Measurements from ENCODE around the gene SPOCD1.

DNA sequence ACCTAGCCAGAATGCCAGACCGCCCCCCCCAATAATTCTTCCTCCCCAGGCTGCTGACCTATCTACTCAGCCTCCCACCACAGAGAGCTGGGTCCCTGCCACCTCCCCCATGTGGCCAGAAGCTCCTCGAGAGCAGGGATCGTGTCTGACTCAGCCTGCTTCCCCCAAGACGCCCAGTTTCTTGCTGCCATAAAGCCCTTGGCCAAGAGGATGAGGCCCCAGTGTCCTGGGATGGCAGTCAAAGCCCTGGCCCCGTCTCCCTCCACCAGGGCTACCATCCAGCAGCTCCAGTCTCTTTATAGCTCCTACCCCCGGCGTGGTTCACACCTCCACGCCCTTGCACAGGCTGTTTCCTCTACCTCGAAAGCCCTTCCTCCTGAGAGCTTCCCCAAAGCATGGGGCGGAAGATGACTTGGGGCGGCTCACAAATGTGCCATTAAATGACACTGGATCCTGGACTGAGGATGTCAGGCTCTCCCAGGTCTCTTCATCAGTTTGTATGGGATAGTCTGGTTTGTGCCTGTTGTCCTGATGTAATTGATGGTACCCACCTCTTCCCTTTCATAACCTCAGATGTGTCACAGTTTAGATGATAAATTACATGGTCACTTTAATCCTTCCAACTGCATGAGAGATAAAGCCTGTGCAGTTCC is 64.8 kb downstream of the SPOCD1 start:
- TF ChIP-seq CTCF (IDR thresholded peaks at IDR 0.05; ENCODE audit: low read depth, low read length, missing input control) (no peak), GABPA (IDR thresholded peaks at IDR 0.05 in 1 of 2, conservative IDR thresholded peaks at IDR 0.05 in 1 of 2) (no peak), YY1 (IDR thresholded peaks at IDR 0.05) (no peak), RAD21 (IDR thresholded peaks at IDR 0.05) (no peak), JUND (IDR thresholded peaks at IDR 0.05) (no peak), RXRA (IDR thresholded peaks at IDR 0.05) (no peak), FOXA2 (IDR thresholded peaks at IDR 0.05) (no peak)
- TF ChIP-seq, protein P1, sequence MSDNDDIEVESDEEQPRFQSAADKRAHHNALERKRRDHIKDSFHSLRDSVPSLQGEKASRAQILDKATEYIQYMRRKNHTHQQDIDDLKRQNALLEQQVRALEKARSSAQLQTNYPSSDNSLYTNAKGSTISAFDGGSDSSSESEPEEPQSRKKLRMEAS (IDR thresholded peaks at IDR 0.05) = no peak
- TF ChIP-seq, protein P2, sequence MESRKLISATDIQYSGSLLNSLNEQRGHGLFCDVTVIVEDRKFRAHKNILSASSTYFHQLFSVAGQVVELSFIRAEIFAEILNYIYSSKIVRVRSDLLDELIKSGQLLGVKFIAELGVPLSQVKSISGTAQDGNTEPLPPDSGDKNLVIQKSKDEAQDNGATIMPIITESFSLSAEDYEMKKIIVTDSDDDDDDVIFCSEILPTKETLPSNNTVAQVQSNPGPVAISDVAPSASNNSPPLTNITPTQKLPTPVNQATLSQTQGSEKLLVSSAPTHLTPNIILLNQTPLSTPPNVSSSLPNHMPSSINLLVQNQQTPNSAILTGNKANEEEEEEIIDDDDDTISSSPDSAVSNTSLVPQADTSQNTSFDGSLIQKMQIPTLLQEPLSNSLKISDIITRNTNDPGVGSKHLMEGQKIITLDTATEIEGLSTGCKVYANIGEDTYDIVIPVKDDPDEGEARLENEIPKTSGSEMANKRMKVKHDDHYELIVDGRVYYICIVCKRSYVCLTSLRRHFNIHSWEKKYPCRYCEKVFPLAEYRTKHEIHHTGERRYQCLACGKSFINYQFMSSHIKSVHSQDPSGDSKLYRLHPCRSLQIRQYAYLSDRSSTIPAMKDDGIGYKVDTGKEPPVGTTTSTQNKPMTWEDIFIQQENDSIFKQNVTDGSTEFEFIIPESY (IDR thresholded peaks at IDR 0.05) = no peak
- TF ChIP-seq, protein P3, sequence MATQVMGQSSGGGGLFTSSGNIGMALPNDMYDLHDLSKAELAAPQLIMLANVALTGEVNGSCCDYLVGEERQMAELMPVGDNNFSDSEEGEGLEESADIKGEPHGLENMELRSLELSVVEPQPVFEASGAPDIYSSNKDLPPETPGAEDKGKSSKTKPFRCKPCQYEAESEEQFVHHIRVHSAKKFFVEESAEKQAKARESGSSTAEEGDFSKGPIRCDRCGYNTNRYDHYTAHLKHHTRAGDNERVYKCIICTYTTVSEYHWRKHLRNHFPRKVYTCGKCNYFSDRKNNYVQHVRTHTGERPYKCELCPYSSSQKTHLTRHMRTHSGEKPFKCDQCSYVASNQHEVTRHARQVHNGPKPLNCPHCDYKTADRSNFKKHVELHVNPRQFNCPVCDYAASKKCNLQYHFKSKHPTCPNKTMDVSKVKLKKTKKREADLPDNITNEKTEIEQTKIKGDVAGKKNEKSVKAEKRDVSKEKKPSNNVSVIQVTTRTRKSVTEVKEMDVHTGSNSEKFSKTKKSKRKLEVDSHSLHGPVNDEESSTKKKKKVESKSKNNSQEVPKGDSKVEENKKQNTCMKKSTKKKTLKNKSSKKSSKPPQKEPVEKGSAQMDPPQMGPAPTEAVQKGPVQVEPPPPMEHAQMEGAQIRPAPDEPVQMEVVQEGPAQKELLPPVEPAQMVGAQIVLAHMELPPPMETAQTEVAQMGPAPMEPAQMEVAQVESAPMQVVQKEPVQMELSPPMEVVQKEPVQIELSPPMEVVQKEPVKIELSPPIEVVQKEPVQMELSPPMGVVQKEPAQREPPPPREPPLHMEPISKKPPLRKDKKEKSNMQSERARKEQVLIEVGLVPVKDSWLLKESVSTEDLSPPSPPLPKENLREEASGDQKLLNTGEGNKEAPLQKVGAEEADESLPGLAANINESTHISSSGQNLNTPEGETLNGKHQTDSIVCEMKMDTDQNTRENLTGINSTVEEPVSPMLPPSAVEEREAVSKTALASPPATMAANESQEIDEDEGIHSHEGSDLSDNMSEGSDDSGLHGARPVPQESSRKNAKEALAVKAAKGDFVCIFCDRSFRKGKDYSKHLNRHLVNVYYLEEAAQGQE (IDR thresholded peaks at IDR 0.05) = no peak
- TF ChIP-seq, protein P4, sequence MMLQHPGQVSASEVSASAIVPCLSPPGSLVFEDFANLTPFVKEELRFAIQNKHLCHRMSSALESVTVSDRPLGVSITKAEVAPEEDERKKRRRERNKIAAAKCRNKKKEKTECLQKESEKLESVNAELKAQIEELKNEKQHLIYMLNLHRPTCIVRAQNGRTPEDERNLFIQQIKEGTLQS (IDR thresholded peaks at IDR 0.05) = no peak

Measured in liver (tissue), 3 donors.